ENCODE results near the gene ITPRIP.

The ITPRIP gene

DNA sequence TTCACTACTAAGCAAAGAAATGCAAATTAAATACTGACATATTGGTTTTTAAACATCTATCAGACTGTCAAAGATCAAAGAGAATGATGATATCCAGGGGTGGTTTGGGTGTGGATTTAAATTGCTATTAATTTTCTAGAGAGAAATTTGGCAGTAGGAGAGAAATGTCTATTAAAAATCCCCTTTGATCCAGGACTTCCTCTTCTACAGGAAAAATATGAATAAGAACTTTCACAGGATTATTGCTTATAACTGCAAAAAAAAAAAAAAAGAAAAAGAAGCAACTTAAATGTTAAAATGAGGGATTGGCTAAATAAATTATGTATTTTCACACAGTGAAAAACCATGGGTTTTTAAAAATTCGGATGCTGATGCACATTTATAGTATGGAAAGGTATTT is 36.3 kb upstream of the ITPRIP start:
- Histone ChIP-seq H3K4me1 (ENCODE audit: control insufficient read depth, insufficient read depth, low read length) (no peaks in the 10 kb centered on the region), H3K36me3 (ENCODE audit: control insufficient read depth in 2 of 2, insufficient read depth in 1 of 2, low read length in 2 of 2) (no peaks in the 10 kb centered on the region), H3K27ac (ENCODE audit: extremely low read depth, low read depth, low read length) (no peak overlapping the region), H3K4me3 (ENCODE audit: low read depth, low read length) (no peak overlapping the region), H3K9me3 (ENCODE audit: control insufficient read depth, insufficient read depth, low read depth, low read length) (no peaks in the 10 kb centered on the region)
- ChIA-PET POLR2A (no interaction called here), CTCF (interaction anchor here (0.6 to 1.1 kb wide), 4 partner anchors 8 to 23 kb away, joined by 3 to 5 read pairs (median 3); partner anchors contain the start of gene CFAP58)
- TF ChIP-seq ZIC2 (tag by site-specific recombination; IDR thresholded peaks at IDR 0.05) (no peak), ZNF473 (tag by site-specific recombination; IDR thresholded peaks at IDR 0.05) (no peak), ZNF785 (tag by site-specific recombination; IDR thresholded peaks at IDR 0.05) (no peak), ZNF324 (tag by site-specific recombination; IDR thresholded peaks at IDR 0.05) (no peak), ZNF366 (tag by site-specific recombination; conservative IDR thresholded peaks at IDR 0.05) (no peak), ZNF558 (tag by site-specific recombination; IDR thresholded peaks at IDR 0.05) (no peak), ZNF621 (tag by site-specific recombination; IDR thresholded peaks at IDR 0.05) (no peak), ZNF10 (tag by site-specific recombination; IDR thresholded peaks at IDR 0.05) (no peak), ZBTB17 (tag by site-specific recombination; IDR thresholded peaks at IDR 0.05) (no peak), SP2 (tag by site-specific recombination; IDR thresholded peaks at IDR 0.05) (no peak), ZNF843 (tag by site-specific recombination; IDR thresholded peaks at IDR 0.05) (no peak)
- TF ChIP-seq, protein P1, sequence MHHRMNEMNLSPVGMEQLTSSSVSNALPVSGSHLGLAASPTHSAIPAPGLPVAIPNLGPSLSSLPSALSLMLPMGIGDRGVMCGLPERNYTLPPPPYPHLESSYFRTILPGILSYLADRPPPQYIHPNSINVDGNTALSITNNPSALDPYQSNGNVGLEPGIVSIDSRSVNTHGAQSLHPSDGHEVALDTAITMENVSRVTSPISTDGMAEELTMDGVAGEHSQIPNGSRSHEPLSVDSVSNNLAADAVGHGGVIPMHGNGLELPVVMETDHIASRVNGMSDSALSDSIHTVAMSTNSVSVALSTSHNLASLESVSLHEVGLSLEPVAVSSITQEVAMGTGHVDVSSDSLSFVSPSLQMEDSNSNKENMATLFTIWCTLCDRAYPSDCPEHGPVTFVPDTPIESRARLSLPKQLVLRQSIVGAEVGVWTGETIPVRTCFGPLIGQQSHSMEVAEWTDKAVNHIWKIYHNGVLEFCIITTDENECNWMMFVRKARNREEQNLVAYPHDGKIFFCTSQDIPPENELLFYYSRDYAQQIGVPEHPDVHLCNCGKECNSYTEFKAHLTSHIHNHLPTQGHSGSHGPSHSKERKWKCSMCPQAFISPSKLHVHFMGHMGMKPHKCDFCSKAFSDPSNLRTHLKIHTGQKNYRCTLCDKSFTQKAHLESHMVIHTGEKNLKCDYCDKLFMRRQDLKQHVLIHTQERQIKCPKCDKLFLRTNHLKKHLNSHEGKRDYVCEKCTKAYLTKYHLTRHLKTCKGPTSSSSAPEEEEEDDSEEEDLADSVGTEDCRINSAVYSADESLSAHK (tag by site-specific recombination; IDR thresholded peaks at IDR 0.05) = no peak
- TF ChIP-seq, protein P2, sequence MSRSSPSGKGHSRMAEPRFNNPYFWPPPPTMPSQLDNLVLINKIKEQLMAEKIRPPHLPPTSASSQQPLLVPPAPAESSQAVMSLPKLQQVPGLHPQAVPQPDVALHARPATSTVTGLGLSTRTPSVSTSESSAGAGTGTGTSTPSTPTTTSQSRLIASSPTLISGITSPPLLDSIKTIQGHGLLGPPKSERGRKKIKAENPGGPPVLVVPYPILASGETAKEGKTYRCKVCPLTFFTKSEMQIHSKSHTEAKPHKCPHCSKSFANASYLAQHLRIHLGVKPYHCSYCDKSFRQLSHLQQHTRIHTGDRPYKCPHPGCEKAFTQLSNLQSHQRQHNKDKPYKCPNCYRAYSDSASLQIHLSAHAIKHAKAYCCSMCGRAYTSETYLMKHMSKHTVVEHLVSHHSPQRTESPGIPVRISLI (tag by site-specific recombination; IDR thresholded peaks at IDR 0.05) = no peak

DNA sequence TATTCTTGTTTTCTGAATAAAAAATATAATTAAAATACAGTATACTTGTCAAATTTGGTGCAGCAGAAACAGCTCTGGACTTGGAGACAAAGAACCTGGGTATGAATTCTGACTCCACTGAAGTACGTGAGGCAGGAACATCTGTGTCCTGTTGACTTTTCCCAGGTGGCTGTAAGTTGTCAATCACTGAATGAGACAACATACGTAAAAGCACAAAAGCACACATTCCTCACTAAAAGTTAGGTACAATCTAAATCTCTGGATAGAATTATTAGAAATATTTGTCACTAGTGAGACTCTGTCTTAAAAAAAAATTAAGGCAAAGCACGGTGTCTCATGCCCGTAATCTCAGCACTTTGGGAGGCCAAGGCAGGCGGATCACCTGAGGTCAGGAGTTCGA is 33.5 kb upstream of the ITPRIP start:
- TF ChIP-seq ZNF133 (tag by site-specific recombination; IDR thresholded peaks at IDR 0.05) (peak; percentile 92), KLF16 (tag by site-specific recombination; IDR thresholded peaks at IDR 0.05) (no peak)
- Histone ChIP-seq H3K4me1 (ENCODE audit: control insufficient read depth, insufficient read depth, low read length) (no peaks in the 10 kb centered on the region), H3K27ac (ENCODE audit: extremely low read depth, low read depth, low read length) (no peak overlapping the region), H3K4me3 (ENCODE audit: low read depth, low read length) (no peak overlapping the region), H3K9me3 (ENCODE audit: control insufficient read depth, insufficient read depth, low read depth, low read length) (no peaks in the 10 kb centered on the region), H3K36me3 (ENCODE audit: control insufficient read depth in 2 of 2, insufficient read depth in 1 of 2, low read length in 2 of 2) (no peaks in the 10 kb centered on the region)
- POLR2A ChIA-PET = no interaction called here
- CTCF ChIA-PET = interaction anchor here (1.0 kb wide), 1 partner anchor 251 kb away, joined by 3 read pairs; no protein-coding TSS in a partner anchor

DNA sequence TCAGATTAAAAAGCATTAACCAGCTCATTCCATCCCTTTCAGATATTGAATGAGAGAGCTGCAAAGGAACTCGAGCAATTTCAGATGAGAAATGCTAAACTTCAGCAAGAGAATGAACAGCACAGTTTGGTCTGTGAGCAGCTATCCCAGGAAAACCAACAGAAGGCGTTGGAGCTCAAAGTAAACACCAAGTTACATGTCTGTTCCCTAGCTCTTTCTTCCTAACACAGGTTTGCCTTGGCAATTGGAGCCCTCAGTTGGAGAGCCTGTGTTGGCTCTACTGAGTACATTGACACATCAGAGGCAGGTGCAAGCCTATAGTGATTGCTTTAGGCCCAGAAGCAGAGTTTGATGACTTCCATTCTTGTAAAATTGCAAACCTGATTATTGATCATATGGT is 30.1 kb upstream of the ITPRIP start:
- Histone ChIP-seq H3K27ac (ENCODE audit: extremely low read depth, low read depth, low read length) (no peak overlapping the region), H3K4me1 (ENCODE audit: control insufficient read depth, insufficient read depth, low read length) (no peaks in the 10 kb centered on the region), H3K36me3 (ENCODE audit: control insufficient read depth in 2 of 2, insufficient read depth in 1 of 2, low read length in 2 of 2) (no peaks in the 10 kb centered on the region), H3K9me3 (ENCODE audit: control insufficient read depth, insufficient read depth, low read depth, low read length) (no peaks in the 10 kb centered on the region), H3K4me3 (ENCODE audit: low read depth, low read length) (no peak overlapping the region)
- ChIA-PET CTCF (interaction anchor here (1.7 kb wide), 1 partner anchor 77 kb away, joined by 5 read pairs; no protein-coding TSS in a partner anchor), POLR2A (no interaction called here)
- no peak for TF ChIP-seq KLF1 (tag by site-specific recombination; IDR thresholded peaks at IDR 0.05)
- TF ChIP-seq REPIN1 (tag by site-specific recombination; IDR thresholded peaks at IDR 0.05; ENCODE audit: low read depth) = no peak
- TF ChIP-seq ZNF302 (tag by site-specific recombination; IDR thresholded peaks at IDR 0.05; ENCODE audit: low read depth) = no peak
- TF ChIP-seq ZNF133 (tag by site-specific recombination; IDR thresholded peaks at IDR 0.05) = no peak
- no peak for TF ChIP-seq ZBTB20 (tag by site-specific recombination; IDR thresholded peaks at IDR 0.05)
- TF ChIP-seq SCRT1 (tag by site-specific recombination; IDR thresholded peaks at IDR 0.05; ENCODE audit: borderline replicate concordance) = no peak
- TF ChIP-seq ZNF423 (tag by site-specific recombination; IDR thresholded peaks at IDR 0.05) = no peak
- TF ChIP-seq, protein P3, sequence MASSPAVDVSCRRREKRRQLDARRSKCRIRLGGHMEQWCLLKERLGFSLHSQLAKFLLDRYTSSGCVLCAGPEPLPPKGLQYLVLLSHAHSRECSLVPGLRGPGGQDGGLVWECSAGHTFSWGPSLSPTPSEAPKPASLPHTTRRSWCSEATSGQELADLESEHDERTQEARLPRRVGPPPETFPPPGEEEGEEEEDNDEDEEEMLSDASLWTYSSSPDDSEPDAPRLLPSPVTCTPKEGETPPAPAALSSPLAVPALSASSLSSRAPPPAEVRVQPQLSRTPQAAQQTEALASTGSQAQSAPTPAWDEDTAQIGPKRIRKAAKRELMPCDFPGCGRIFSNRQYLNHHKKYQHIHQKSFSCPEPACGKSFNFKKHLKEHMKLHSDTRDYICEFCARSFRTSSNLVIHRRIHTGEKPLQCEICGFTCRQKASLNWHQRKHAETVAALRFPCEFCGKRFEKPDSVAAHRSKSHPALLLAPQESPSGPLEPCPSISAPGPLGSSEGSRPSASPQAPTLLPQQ (tag by site-specific recombination; IDR thresholded peaks at IDR 0.05) = no peak
- TF ChIP-seq BCL11A (tag by site-specific recombination; IDR thresholded peaks at IDR 0.05; ENCODE audit: low read depth) = no peak
- no peak for TF ChIP-seq ZNF202 (tag by site-specific recombination; IDR thresholded peaks at IDR 0.05; ENCODE audit: borderline replicate concordance)
- TF ChIP-seq, protein P4, sequence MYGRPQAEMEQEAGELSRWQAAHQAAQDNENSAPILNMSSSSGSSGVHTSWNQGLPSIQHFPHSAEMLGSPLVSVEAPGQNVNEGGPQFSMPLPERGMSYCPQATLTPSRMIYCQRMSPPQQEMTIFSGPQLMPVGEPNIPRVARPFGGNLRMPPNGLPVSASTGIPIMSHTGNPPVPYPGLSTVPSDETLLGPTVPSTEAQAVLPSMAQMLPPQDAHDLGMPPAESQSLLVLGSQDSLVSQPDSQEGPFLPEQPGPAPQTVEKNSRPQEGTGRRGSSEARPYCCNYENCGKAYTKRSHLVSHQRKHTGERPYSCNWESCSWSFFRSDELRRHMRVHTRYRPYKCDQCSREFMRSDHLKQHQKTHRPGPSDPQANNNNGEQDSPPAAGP (tag by site-specific recombination; IDR thresholded peaks at IDR 0.05) = no peak
- no peak for TF ChIP-seq ZNF791 (tag by site-specific recombination; IDR thresholded peaks at IDR 0.05)
